DMS 273 (cell line): Measurements from ENCODE around the gene RAD23B.

Source experiments
- DNase-seq: peaks from one replicate; lab custom pipeline; 2025; ENCODE audit not compliant: unreplicated experiment; lab: John Stamatoyannopoulos, UW

Gene RAD23B

GRCh38 chr9:107368696-107369095 is 85.6 kb downstream of the RAD23B start:
- DNase-seq = no peak

GRCh38 chr9:107373809-107374208 is 90.7 kb downstream of the RAD23B start:
- DNase-seq = no peak

- no peak for DNase-seq
Observed at GRCh38 chr9:107375001-107375400, 91.9 kb downstream of the RAD23B start.

- no peak for DNase-seq
Observed at GRCh38 chr9:107375651-107376369, 92.7 kb downstream of the RAD23B start.

GRCh38 chr9:107378006-107378405 is 94.9 kb downstream of the RAD23B start:
- DNase-seq = no peak
